Sigmoid colon (tissue), 7 donors: ENCODE data around the gene KIAA0513. TPM values are rescaled to one million over a fixed set of nuclear protein-coding genes. Genes with fewer than 3 reads are reported as not detected.

Experiments
- DNase-seq: peaks from one replicate; pipeline ENCODE4 v3.0.0-alpha.2; 2019
- H3K27ac ChIP-seq, 4 donors: fragments of 200-600 bp; sonication (generic); one replicate each; pipeline ENCODE4 v1.5.1; 2016 to 2019; ENCODE audit warnings: mild to moderate bottlenecking in 1 of 4
- H3K27me3 ChIP-seq, 3 donors: fragments of 200-600 bp; sonication (generic); one replicate each; pipeline ENCODE4 v1.5.1; 2019; ENCODE audit warnings: mild to moderate bottlenecking in 1 of 3
- H3K36me3 ChIP-seq, 4 donors: fragments of 200-600 bp; sonication (generic); one replicate each; pipeline ENCODE4 v1.5.1; 2016 to 2019
- H3K4me1 ChIP-seq, 4 donors: fragments of 200-600 bp; sonication (generic); one replicate each; pipeline ENCODE4 v1.5.1; 2017 to 2019
- H3K4me3 ChIP-seq, 4 donors: fragments of 200-600 bp; sonication (generic); one replicate each; pipeline ENCODE4 v1.5.1; 2017 to 2019; ENCODE audit warnings: mild to moderate bottlenecking in 2 of 4, moderate library complexity in 1 of 4
- H3K9me3 ChIP-seq, 4 donors: fragments of 200-600 bp in 3 of 4; sonication (generic) in 3 of 4; one replicate each; pipeline versions ENCODE4 v1.5.1 to v1.6.1; 2013 to 2019
- CTCF ChIP-seq, 4 experiments: fragments of 450-650 bp in 3 of 4; fragments of 200-600 bp in 1 of 4; IDR thresholded peaks; one replicate each; pipeline ENCODE4 v1.5.1; 2016 to 2019; ENCODE audit warnings: antibody characterized with exemption in 4 of 4, mild to moderate bottlenecking in 3 of 4, moderate library complexity in 2 of 4
- EP300 ChIP-seq, 4 donors: sonication (generic); formaldehyde crosslinking; IDR thresholded peaks; one replicate each; pipeline ENCODE4 v1.6.1; 2017; ENCODE audit warnings: antibody characterized with exemption in 4 of 4
- POLR2A ChIP-seq, 2 donors: fragments of 450-650 bp; IDR thresholded peaks; one replicate each; pipeline ENCODE4 v1.6.1; 2016; ENCODE audit warnings: antibody characterized with exemption in 2 of 2, mild to moderate bottlenecking in 2 of 2, moderate library complexity in 2 of 2
- POLR2AphosphoS5 ChIP-seq, 4 donors: sonication (generic); formaldehyde crosslinking; IDR thresholded peaks; one replicate each; pipeline ENCODE4 v1.6.1; 2017; ENCODE audit warnings: antibody characterized with exemption in 4 of 4
- WGBS, 2 donors: extraction: QIAGEN DNeasy Blood & Tissue Kit; methylation state at CpG; one replicate each; pipeline ENCODE4 v1.1.7; 2013; 5-methylcytosine and 5-hydroxymethylcytosine counted together
- intact Hi-C: fragments of 100-400 bp; cut with DNase I; formaldehyde crosslinking; loops from one replicate; pipeline ENCODE4 v1.15.1; 2023
- polyA plus RNA-seq, 3 donors: library from polyadenylated mRNA; stranded (reverse); fragments of 200-250 nt; gene quantifications; one replicate each; pipeline ENCODE4 v1.2.3, GENCODE V29; 2013
- total RNA-seq, 4 donors: library from RNA; depleted of rRNA; stranded (reverse); fragments of >200 nt; gene quantifications; one replicate each; pipeline ENCODE4 v1.1.0, GENCODE V29; 2016
- donor health status: healthy with polysubstance abuse.
- donor health status: Bipolar disorder and iron deficiency.
- donor health status: healthy.

The KIAA0513 gene
- total and polyA plus RNA-seq, 7 donors: 8.4 to 40.2 (median 18.6) TPM

- peaks cover 25 to 69% (median 37%) of the 10 kb centered on the region in 4 donors for H3K36me3 ChIP-seq
- no peak overlapping the region for H3K4me3 ChIP-seq
- no peak for DNase-seq
- no peaks in the 10 kb centered on the region for H3K27me3 ChIP-seq
- 90 to 92% methylated on average over 22 of the region's 22 CpGs for WGBS, 2 donors
- TF ChIP-seq CTCF (IDR thresholded peaks at IDR 0.05) (no peak), EP300 (IDR thresholded peaks at IDR 0.05) (no peak), POLR2A (IDR thresholded peaks at IDR 0.05) (no peak), POLR2AphosphoS5 (IDR thresholded peaks at IDR 0.05) (no peak)
- intact Hi-C loops: no loop called here
- peak overlapping the region; percentile 83 to 91 (median 84) for H3K27ac ChIP-seq
- H3K9me3 ChIP-seq: no peaks in the 10 kb centered on the region
- peaks cover 0 to 56% (median 45%) of the 10 kb centered on the region in 4 donors for H3K4me1 ChIP-seq
These were observed 41.5 kb upstream of the KIAA0513 start for GRCh38 chr16:84986102-84986501.

- TF ChIP-seq CTCF (IDR thresholded peaks at IDR 0.05) (no peak), EP300 (IDR thresholded peaks at IDR 0.05) (no peak), POLR2A (IDR thresholded peaks at IDR 0.05) (no peak), POLR2AphosphoS5 (IDR thresholded peaks at IDR 0.05) (no peak)
- no peaks in the 10 kb centered on the region for H3K9me3 ChIP-seq
- peaks cover 0 to 50% (median 47%) of the 10 kb centered on the region in 4 donors for H3K4me1 ChIP-seq
- DNase-seq: no peak
- WGBS, 2 donors: 96 to 100% methylated on average over 1 of the region's 1 CpG
- H3K4me3 ChIP-seq: no peak overlapping the region
- intact Hi-C loops: no loop called here
- H3K27ac ChIP-seq: peak overlapping the region in 3 of 4 donors; percentile 84 to 91 (median 85)
- H3K36me3 ChIP-seq: peaks cover 18 to 61% (median 30%) of the 10 kb centered on the region in 4 donors
- H3K27me3 ChIP-seq: no peaks in the 10 kb centered on the region
These were observed 40.7 kb upstream of the KIAA0513 start for GRCh38 chr16:84986879-84987278.

GRCh38 chr16:84988328-84989080 lies 39.1 kb upstream of the KIAA0513 start:
- H3K36me3 ChIP-seq: peaks cover 18 to 54% (median 29%) of the 10 kb centered on the region in 4 donors
- intact Hi-C loops: no loop called here
- no peaks in the 10 kb centered on the region for H3K27me3 ChIP-seq
- 91 to 94% methylated on average over 16 of the region's 16 CpGs for WGBS, 2 donors
- TF ChIP-seq EP300 (IDR thresholded peaks at IDR 0.05) (no peak), POLR2A (IDR thresholded peaks at IDR 0.05) (no peak), POLR2AphosphoS5 (IDR thresholded peaks at IDR 0.05) (no peak), CTCF (IDR thresholded peaks at IDR 0.05) (no peak)
- no peak for DNase-seq
- H3K27ac ChIP-seq: peak overlapping the region in 1 of 4 donors; percentile 91
- peaks cover 0 to 56% (median 49%) of the 10 kb centered on the region in 4 donors for H3K4me1 ChIP-seq
- no peak overlapping the region for H3K4me3 ChIP-seq
- H3K9me3 ChIP-seq: no peaks in the 10 kb centered on the region

GRCh38 chr16:84989749-84990620 lies 37.6 kb upstream of the KIAA0513 start:
- DNase-seq: no peak
- TF ChIP-seq EP300 (IDR thresholded peaks at IDR 0.05) (no peak), POLR2AphosphoS5 (IDR thresholded peaks at IDR 0.05) (no peak)
- no peaks in the 10 kb centered on the region for H3K27me3 ChIP-seq
- intact Hi-C loops: no loop called here
- H3K4me3 ChIP-seq: no peak overlapping the region
- WGBS, 2 donors: 89 to 92% methylated on average over 27 of the region's 27 CpGs
- no peaks in the 10 kb centered on the region for H3K9me3 ChIP-seq
- peaks cover 0 to 57% (median 50%) of the 10 kb centered on the region in 4 donors for H3K4me1 ChIP-seq
- H3K27ac ChIP-seq: peak overlapping the region in 1 of 4 donors; percentile 12
- peaks cover 23 to 65% (median 33%) of the 10 kb centered on the region in 4 donors for H3K36me3 ChIP-seq

GRCh38 chr16:84990782-84991181 lies 36.8 kb upstream of the KIAA0513 start:
- Histone ChIP-seq H3K36me3 (peaks cover 25 to 65% (median 33%) of the 10 kb centered on the region in 4 donors), H3K27ac (peak overlapping the region in 2 of 4 donors; percentile 9 to 89)

More at GRCh38 chr16:84990782-84991181, 36.8 kb upstream of the KIAA0513 start:
- intact Hi-C loops: no loop called here
- H3K27me3 ChIP-seq: no peaks in the 10 kb centered on the region
- TF ChIP-seq CTCF (IDR thresholded peaks at IDR 0.05) (no peak), POLR2A (IDR thresholded peaks at IDR 0.05) (no peak), POLR2AphosphoS5 (IDR thresholded peaks at IDR 0.05) (no peak), EP300 (IDR thresholded peaks at IDR 0.05) (no peak)
- no peak overlapping the region for H3K4me3 ChIP-seq
- peaks cover 0 to 57% (median 50%) of the 10 kb centered on the region in 4 donors for H3K4me1 ChIP-seq
- DNase-seq: no peak
- WGBS, 2 donors: 94 to 95% methylated on average over 9 of the region's 9 CpGs
- H3K9me3 ChIP-seq: no peaks in the 10 kb centered on the region
